Osteoblast (primary cell): Measurements from ENCODE around the gene OR1K1. TPM values are rescaled to one million over a fixed set of nuclear protein-coding genes. Genes with fewer than 3 reads are reported as not detected.

ENCODE experiments used
- DNase-seq: peaks from one replicate; pipeline ENCODE4 v3.0.0; 2011; ENCODE audit warnings: low spot score, mixed read lengths; ENCODE audit not compliant: insufficient read length; ENCODE audit errors: missing footprints
- H2AFZ ChIP-seq: 2 replicates; pipeline ENCODE4 v1.6.0; 2011; ENCODE audit warnings: mild to moderate bottlenecking, low read length
- H3K27ac ChIP-seq: 2 replicates; pipeline ENCODE4 v1.5.1; 2011; ENCODE audit warnings: mild to moderate bottlenecking, low read depth, low read length, moderate library complexity
- H3K27me3 ChIP-seq: 2 replicates; pipeline ENCODE4 v1.6.0; 2012; ENCODE audit warnings: mild to moderate bottlenecking, control low read depth, inconsistent platforms, low read length, moderate library complexity; ENCODE audit not compliant: insufficient read depth
- H3K36me3 ChIP-seq: 2 replicates; pipeline ENCODE4 v1.5.1; 2011; ENCODE audit warnings: mild to moderate bottlenecking, low read length, control low read depth, moderate library complexity; ENCODE audit not compliant: insufficient read depth
- H3K4me1 ChIP-seq: 2 replicates; pipeline ENCODE4 v1.5.1; 2011; ENCODE audit warnings: mild to moderate bottlenecking, low read length, control low read depth, moderate library complexity; ENCODE audit not compliant: insufficient read depth
- H3K4me2 ChIP-seq: 2 replicates; pipeline ENCODE4 v1.6.0; 2011; ENCODE audit warnings: mild to moderate bottlenecking, low read length; ENCODE audit not compliant: insufficient read depth
- H3K4me3 ChIP-seq: fragments of 200-600 bp; sonication (generic); 3 replicates; pipeline ENCODE4 v1.5.1; 2012; ENCODE audit warnings: mild to moderate bottlenecking, low read length, inconsistent platforms; ENCODE audit not compliant: insufficient read depth
- H3K79me2 ChIP-seq: 2 replicates; pipeline ENCODE4 v1.6.0; 2012; ENCODE audit warnings: mild to moderate bottlenecking, low read length, control low read depth, inconsistent platforms; ENCODE audit not compliant: insufficient read depth
- H3K9me3 ChIP-seq: 2 replicates; pipeline ENCODE4 v1.5.1; 2011; ENCODE audit warnings: low read depth, low read length, control low read depth
- H4K20me1 ChIP-seq: 2 replicates; pipeline ENCODE4 v1.6.0; 2012; ENCODE audit warnings: mild to moderate bottlenecking, low read length, control low read depth; ENCODE audit not compliant: insufficient read depth
- CTCF ChIP-seq: IDR thresholded peaks from 2 replicates; pipeline ENCODE4 v1.5.1; 2011; ENCODE audit warnings: mild to moderate bottlenecking, low read depth, low read length, moderate library complexity; ENCODE audit errors: extremely low read depth
- total RNA-seq: library from RNA; depleted of rRNA; stranded (reverse); fragments of >200 nt; gene quantifications from 2 replicates; pipeline ENCODE4 v1.2.3, GENCODE V29; 2012

The OR1K1 gene
- not detected in 2 replicates for total RNA-seq

- H3K9me3 ChIP-seq = no peaks in the 10 kb centered on the region
- no peak for DNase-seq
- H3K36me3 ChIP-seq = no peaks in the 10 kb centered on the region
- H3K4me2 ChIP-seq = no peak within 1 kb of the TSS
- H3K27me3 ChIP-seq = no peaks in the 10 kb centered on the region
- no peak for TF ChIP-seq CTCF
- H3K4me1 ChIP-seq = no peaks in the 10 kb centered on the region
- no peak within 1 kb of the TSS for H3K4me3 ChIP-seq
- H4K20me1 ChIP-seq = no peaks in the 10 kb centered on the region
- no peak within 1 kb of the TSS for H3K27ac ChIP-seq
- no peak within 1 kb of the TSS for H2AFZ ChIP-seq
- H3K79me2 ChIP-seq = no peaks in the 10 kb centered on the region
These were observed at the start of gene OR1K1 for GRCh38 chr9:122800066-122801060. OR1K1 (plus strand) TSS chr9:122800123; CDS start chr9:122800123, 0 bp downstream.

GRCh38 chr9:122754825-122755224 lies 45.1 kb upstream of the OR1K1 start:
- no peaks in the 10 kb centered on the region for H4K20me1 ChIP-seq
- H3K4me1 ChIP-seq = no peaks in the 10 kb centered on the region
- TF ChIP-seq CTCF = no peak
- no peaks in the 10 kb centered on the region for H3K36me3 ChIP-seq
- H3K27me3 ChIP-seq = no peaks in the 10 kb centered on the region
- no peak overlapping the region for H2AFZ ChIP-seq
- no peak overlapping the region for H3K4me2 ChIP-seq
- H3K79me2 ChIP-seq = no peaks in the 10 kb centered on the region
- H3K4me3 ChIP-seq = no peak overlapping the region
- H3K9me3 ChIP-seq = no peaks in the 10 kb centered on the region
- no peak overlapping the region for H3K27ac ChIP-seq
- DNase-seq = no peak

- Histone ChIP-seq H3K79me2 (no peaks in the 10 kb centered on the region), H4K20me1 (no peaks in the 10 kb centered on the region), H3K36me3 (no peaks in the 10 kb centered on the region), H3K9me3 (no peaks in the 10 kb centered on the region), H3K4me3 (no peak overlapping the region), H3K4me1 (no peaks in the 10 kb centered on the region), H3K27ac (no peak overlapping the region), H3K27me3 (no peaks in the 10 kb centered on the region), H3K4me2 (no peak overlapping the region), H2AFZ (no peak overlapping the region)
- DNase-seq = no peak
- no peak for TF ChIP-seq CTCF
These were observed 32.1 kb upstream of the OR1K1 start for GRCh38 chr9:122767817-122768216.

- Histone ChIP-seq H3K4me1 (peaks cover 13% of the 10 kb centered on the region), H3K27me3 (no peaks in the 10 kb centered on the region), H3K9me3 (no peaks in the 10 kb centered on the region), H4K20me1 (no peaks in the 10 kb centered on the region), H3K36me3 (no peaks in the 10 kb centered on the region), H3K79me2 (no peaks in the 10 kb centered on the region), H3K4me3 (no peak overlapping the region), H3K27ac (no peak overlapping the region), H2AFZ (no peak overlapping the region), H3K4me2 (no peak overlapping the region)
- DNase-seq = no peak
- TF ChIP-seq CTCF = no peak
These were observed 22.9 kb upstream of the OR1K1 start for GRCh38 chr9:122777052-122777451.
